Measurements from ENCODE around the gene RAB1B.

Gene RAB1B

DNA sequence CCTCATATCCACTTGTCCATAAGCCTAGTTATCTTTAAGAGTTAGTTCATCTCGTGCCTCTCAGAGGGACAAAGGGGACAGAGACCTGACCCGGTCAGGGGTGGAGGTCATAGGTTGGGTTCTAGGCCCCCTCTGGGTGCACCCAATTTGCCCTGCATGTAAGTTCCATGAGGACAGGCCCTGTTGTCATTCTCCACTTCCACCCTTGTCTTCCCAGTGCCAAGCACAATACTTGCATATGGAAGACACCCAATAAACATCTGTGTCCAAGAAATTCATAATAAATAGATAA, 21.8 kb downstream of the RAB1B start:
- ChIA-PET CTCF (interaction anchor here (1.0 to 10.6 kb wide), 4 partner anchors 22 to 268 kb away, joined by 3 to 109 read pairs (median 8); partner anchors contain the start of gene RIN1), POLR2A (interaction anchor here (2.9 kb wide), 1 partner anchor 22 kb away, joined by 21 read pairs; no protein-coding TSS in a partner anchor)
- TF ChIP-seq, protein P1, sequence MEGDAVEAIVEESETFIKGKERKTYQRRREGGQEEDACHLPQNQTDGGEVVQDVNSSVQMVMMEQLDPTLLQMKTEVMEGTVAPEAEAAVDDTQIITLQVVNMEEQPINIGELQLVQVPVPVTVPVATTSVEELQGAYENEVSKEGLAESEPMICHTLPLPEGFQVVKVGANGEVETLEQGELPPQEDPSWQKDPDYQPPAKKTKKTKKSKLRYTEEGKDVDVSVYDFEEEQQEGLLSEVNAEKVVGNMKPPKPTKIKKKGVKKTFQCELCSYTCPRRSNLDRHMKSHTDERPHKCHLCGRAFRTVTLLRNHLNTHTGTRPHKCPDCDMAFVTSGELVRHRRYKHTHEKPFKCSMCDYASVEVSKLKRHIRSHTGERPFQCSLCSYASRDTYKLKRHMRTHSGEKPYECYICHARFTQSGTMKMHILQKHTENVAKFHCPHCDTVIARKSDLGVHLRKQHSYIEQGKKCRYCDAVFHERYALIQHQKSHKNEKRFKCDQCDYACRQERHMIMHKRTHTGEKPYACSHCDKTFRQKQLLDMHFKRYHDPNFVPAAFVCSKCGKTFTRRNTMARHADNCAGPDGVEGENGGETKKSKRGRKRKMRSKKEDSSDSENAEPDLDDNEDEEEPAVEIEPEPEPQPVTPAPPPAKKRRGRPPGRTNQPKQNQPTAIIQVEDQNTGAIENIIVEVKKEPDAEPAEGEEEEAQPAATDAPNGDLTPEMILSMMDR (IDR thresholded peaks at IDR 0.05; ENCODE audit: insufficient read depth, low read length, missing control alignments) = no peak
- peak overlapping the region; percentile 81 for H3K4me3 ChIP-seq (ENCODE audit: low read depth, low read length)
- DNase-seq (ENCODE audit: low read depth, low spot score) = no peak

DNA sequence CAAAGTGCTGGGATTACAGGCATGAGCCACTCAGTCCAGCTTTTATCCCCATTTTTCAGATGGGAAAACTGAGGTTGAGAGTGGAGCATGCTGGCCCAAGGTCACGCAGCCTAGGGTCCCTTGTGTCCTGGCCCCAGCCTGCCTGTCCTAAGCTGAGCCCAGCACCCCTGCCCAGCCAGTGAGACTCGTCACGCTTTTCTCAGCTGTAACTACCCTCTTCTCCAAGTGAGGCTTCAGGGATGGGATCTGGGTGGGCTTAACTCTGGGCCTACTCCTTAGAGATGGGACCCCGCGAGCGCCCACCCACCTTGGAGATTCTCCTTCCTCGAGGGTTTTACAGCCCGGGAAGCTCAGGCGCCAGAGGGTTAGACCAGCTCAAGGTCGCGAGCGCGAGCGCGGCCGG, 22.9 kb downstream of the RAB1B start:
- DNase-seq (ENCODE audit: low read depth, low spot score) = no peak
- ChIA-PET CTCF (interaction anchor here (0.7 to 10.6 kb wide), 8 partner anchors 21 to 269 kb away, joined by 3 to 109 read pairs (median 4); partner anchors contain the start of gene RIN1), POLR2A (interaction anchor here (0.6 to 1.0 kb wide), 3 partner anchors 22 to 131 kb away, joined by 3 read pairs; partner anchors contain the start of gene CD248)
- H3K4me3 ChIP-seq (ENCODE audit: low read depth, low read length) = no peak overlapping the region
- TF ChIP-seq, protein P1 (IDR thresholded peaks at IDR 0.05; ENCODE audit: insufficient read depth, low read length, missing control alignments) = no peak

DNA sequence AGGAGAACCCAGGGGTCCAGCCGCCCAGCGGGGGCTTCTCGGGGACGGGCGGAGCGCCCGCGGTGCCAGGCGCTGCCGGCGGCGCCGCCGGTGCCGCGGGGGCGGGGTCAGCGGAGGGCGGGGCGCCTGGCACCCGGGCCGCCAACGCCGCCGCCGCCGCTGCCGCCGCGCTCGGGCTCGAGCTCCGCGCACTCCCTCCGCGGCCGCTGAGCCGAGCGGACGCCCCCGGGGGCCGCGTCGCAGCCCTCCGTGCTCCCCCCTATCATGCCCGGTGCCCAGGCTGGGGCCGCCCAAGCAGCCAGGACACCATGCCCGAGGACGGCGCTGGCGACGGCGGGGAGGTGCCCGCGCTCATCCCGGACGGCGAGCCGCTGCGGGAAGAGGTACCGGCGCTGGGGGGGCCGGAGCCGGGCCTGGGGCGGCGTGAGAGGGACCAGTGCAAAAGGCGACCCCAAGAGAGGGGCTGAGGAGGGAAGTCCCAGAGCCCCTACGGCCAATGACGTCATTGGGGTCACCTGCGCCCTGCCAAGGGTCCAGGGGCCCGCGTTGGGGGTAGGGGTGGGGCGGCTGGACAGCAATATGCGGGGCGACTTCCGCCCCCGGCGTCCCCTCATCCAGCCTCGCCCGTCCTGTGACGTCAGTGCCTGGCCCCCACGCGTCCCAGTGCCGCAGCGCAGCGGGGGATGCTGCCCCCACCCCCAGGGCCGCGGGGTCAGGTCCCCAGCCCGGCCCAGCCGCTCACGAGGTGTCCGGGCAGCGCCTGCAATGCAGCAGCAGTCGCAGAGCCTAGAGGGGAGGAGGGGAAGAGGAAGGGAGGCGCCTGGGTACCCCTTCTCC, 23.5 kb downstream of the RAB1B start, which contains the start of gene TMEM151A:
Gene TMEM151A (plus strand): TSS at position 189 of the 837 bp plus-strand sequence. CDS start 120 bp downstream, at position 309.
- TF ChIP-seq, protein P1 (IDR thresholded peaks at IDR 0.05; ENCODE audit: insufficient read depth, low read length, missing control alignments) = no peak
- peak within 1 kb of the TSS; percentile 36; the same call in 1 of the 2 replicates for H3K4me3 ChIP-seq (ENCODE audit: low read depth, low read length)
- CTCF ChIA-PET = interaction anchor here (1.4 to 10.6 kb wide), 4 partner anchors 20 to 98 kb away, joined by 5 to 109 read pairs (median 11); no protein-coding TSS in a partner anchor
- no peak for DNase-seq (ENCODE audit: low read depth, low spot score)
- POLR2A ChIA-PET = interaction anchor here (0.6 to 1.0 kb wide), 3 partner anchors 22 to 130 kb away, joined by 3 read pairs; partner anchors contain the start of gene CD248

DNA sequence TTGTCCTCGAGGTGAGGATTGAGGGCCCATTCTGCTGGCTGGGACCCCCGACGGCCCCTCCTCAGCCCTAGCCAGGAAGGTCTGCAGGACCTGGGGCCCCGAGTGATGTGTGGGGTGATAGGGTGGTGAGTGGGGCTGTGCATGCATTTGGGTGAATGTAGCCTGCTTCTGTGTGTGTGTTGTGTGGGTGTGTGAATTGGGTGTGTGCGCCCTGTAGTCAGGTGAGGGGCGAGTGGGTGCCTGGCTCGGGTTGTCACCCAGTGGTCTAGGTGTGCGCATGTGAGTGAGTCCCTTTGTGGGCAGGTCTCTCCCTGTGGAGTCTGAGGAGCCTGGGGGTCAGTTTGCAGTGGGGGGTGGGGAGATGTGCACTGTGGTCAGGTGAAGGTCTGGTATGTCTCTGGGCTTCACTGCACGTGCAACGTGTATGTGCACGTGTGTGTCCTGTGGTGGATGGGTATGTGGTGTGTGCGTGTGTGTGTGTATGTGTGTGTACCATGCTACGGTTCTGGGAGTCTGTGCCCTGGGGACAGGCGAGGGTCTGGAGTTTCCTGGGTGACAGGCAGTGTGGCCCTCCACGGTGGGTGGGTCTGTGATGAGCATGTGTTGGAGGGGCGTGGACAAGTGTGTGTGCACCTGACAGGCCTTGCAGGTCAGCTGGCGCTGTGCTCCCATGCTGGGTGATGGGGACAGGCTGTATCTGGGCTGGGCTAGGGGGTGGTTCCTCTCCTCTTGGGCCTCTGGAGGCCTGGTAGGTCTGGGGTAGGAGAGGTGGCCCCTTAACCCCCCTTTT, 24.3 kb downstream of the RAB1B start:
- H3K4me3 ChIP-seq (ENCODE audit: low read depth, low read length) = no peak overlapping the region
- CTCF ChIA-PET = no interaction called here
- POLR2A ChIA-PET = no interaction called here
- TF ChIP-seq, protein P1 (IDR thresholded peaks at IDR 0.05; ENCODE audit: insufficient read depth, low read length, missing control alignments) = no peak
- no peak for DNase-seq (ENCODE audit: low read depth, low spot score)

DNA sequence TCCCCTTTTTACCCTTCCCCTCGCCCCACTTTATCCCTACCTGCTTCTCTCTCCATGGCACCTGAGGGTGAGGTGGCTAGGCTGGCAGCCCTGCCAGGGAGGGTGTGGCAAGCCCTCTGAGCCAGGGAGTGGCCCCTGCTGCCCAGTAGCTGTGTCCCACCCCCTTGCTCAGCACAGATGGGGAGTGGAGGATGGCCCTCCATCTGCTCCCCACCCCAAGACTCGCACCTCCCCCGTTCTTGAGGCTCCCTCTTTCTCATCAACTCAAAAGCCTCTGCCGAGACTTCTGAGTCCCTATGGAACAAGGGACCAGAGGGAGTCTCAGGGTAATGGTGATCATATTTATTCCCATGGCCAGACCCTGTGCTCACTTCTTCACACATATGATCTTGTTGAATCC, 24.9 kb downstream of the RAB1B start:
- H3K4me3 ChIP-seq (ENCODE audit: low read depth, low read length) = no peak overlapping the region
- DNase-seq (ENCODE audit: low read depth, low spot score) = no peak
- ChIA-PET POLR2A (no interaction called here), CTCF (interaction anchor here (1.3 kb wide), 1 partner anchor 11 kb away, joined by 4 read pairs; no protein-coding TSS in a partner anchor)
- TF ChIP-seq, protein P1 (IDR thresholded peaks at IDR 0.05; ENCODE audit: insufficient read depth, low read length, missing control alignments) = no peak
